Measurements from ENCODE around the gene EPGN.

Gene EPGN

DNA sequence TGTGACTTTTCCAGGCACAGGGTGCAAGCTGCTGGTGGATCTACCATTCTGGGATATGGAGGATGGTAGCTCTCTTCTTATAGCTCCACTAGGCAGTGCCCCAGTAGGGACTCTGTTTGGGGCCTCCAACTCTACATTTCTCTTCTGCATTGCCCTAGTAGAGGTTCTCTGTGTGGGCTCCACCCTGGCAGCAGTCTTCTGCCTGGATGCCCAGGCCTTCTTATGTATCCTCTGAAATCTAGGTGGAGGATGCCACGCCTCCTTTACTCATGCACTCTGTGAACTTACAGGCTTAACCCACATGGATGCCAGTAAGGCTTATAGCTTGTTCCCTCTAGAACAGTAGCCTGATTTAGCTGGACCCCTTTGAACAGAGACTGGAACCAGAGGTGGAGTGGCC, 35.8 kb downstream of the EPGN start:
- Histone ChIP-seq H3K9me3 (no peaks in the 10 kb centered on the region), H3K36me3 (no peaks in the 10 kb centered on the region), H3K27me3 (no peaks in the 10 kb centered on the region), H3K4me1 (no peaks in the 10 kb centered on the region), H3K4me3 (ENCODE audit: low read depth, low read length) (no peak overlapping the region)
- TF ChIP-seq, protein P1, sequence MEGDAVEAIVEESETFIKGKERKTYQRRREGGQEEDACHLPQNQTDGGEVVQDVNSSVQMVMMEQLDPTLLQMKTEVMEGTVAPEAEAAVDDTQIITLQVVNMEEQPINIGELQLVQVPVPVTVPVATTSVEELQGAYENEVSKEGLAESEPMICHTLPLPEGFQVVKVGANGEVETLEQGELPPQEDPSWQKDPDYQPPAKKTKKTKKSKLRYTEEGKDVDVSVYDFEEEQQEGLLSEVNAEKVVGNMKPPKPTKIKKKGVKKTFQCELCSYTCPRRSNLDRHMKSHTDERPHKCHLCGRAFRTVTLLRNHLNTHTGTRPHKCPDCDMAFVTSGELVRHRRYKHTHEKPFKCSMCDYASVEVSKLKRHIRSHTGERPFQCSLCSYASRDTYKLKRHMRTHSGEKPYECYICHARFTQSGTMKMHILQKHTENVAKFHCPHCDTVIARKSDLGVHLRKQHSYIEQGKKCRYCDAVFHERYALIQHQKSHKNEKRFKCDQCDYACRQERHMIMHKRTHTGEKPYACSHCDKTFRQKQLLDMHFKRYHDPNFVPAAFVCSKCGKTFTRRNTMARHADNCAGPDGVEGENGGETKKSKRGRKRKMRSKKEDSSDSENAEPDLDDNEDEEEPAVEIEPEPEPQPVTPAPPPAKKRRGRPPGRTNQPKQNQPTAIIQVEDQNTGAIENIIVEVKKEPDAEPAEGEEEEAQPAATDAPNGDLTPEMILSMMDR (IDR thresholded peaks at IDR 0.05; ENCODE audit: low read depth, low read length) = no peak
- DNase-seq = no peak

DNA sequence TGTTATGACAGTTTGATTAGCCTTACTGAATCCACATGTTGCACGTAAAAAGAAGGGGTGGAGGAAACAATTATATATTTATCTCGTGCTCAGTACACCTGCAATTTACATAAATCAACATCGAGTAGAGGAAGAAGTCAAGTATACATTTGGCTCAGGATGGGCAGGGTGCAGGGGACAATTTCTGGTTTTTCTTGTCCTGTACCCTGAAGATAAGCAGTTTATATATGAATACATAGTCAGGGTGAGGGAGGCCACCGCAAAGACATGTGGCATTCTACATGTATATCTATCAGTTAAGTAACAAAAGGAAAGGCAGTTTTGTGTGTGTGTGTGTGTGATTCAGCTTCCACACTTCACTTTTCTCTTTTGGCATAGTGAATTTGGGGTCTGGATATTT, 45.6 kb downstream of the EPGN start:
- H3K4me1 ChIP-seq = no peaks in the 10 kb centered on the region

DNA sequence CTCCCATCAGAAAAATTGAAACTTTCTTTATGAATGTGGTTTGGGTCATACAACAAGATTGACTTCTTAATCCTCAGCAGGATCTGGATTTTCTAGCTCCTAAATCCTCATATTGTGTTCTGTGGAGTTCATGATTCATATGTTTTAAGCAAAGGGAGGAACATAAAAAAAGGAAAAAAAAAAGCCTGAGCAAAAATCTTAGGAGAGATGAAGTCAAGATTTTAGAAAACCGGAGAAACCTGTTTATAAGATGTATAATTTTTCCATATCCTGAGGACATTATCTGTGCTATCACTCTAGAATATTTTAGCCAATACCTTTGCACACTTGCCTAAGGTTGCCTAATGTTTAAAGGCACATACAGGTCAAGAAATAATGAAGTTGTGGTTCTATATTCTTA, 49.7 kb downstream of the EPGN start:
- TF ChIP-seq, protein P1 (IDR thresholded peaks at IDR 0.05; ENCODE audit: low read depth, low read length) = no peak
- no peaks in the 10 kb centered on the region for H3K4me1 ChIP-seq
- no peak overlapping the region for H3K4me3 ChIP-seq (ENCODE audit: low read depth, low read length)
- DNase-seq = no peak
- no peaks in the 10 kb centered on the region for H3K9me3 ChIP-seq
- H3K36me3 ChIP-seq = no peaks in the 10 kb centered on the region
- peaks cover 2% of the 10 kb centered on the region for H3K27me3 ChIP-seq

More for the DNA sequence above, 45.6 kb downstream of the EPGN start:
- Histone ChIP-seq H3K9me3 (no peaks in the 10 kb centered on the region), H3K36me3 (no peaks in the 10 kb centered on the region), H3K27me3 (no peaks in the 10 kb centered on the region), H3K4me3 (ENCODE audit: low read depth, low read length) (no peak overlapping the region)
- TF ChIP-seq, protein P1 (IDR thresholded peaks at IDR 0.05; ENCODE audit: low read depth, low read length) = no peak
- no peak for DNase-seq

DNA sequence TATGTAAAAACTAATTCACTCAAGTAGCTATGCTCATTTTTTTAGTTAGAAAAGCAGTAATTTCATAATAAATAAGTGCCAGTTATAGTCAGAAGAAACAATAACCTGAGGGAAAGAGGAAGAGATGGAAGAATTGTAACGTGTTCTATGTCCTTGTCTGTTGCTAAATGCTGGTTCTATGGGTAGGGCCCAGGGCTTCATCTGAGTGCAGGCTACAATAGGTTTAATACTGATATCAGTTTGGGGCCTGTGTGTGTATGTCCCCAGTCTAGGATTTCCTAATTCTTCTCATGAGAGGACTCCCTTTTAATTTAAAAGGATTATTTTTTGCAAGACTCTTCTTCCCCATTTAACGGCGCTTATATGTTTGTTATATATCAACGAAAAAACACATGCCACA, 53.4 kb downstream of the EPGN start:
- no peak for DNase-seq
- Histone ChIP-seq H3K36me3 (no peaks in the 10 kb centered on the region), H3K4me1 (no peaks in the 10 kb centered on the region), H3K27me3 (peaks cover 29% of the 10 kb centered on the region), H3K9me3 (no peaks in the 10 kb centered on the region), H3K4me3 (ENCODE audit: low read depth, low read length) (no peak overlapping the region)
- TF ChIP-seq, protein P1 (IDR thresholded peaks at IDR 0.05; ENCODE audit: low read depth, low read length) = no peak

DNA sequence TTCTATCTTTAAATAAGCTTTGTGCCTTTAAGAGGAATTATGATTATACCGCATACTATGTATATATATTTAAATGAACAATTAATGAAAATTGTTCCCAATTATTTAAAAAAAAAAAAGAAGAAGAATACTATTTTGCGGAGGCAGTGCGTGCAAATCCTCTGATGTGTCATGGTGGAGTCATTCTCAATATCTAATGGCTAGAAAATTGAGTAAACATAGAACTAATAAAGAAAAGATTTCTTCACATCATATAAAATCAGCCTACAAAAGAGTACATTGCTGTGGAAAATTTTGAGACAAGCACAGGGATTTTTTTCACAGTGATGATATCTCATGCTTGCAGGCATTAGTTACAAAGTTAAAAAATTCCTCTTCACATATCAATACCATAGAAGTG, 54.1 kb downstream of the EPGN start:
- Histone ChIP-seq H3K9me3 (no peaks in the 10 kb centered on the region), H3K4me3 (ENCODE audit: low read depth, low read length) (no peak overlapping the region), H3K36me3 (no peaks in the 10 kb centered on the region), H3K27me3 (peaks cover 30% of the 10 kb centered on the region), H3K4me1 (no peaks in the 10 kb centered on the region)
- TF ChIP-seq, protein P1 (IDR thresholded peaks at IDR 0.05; ENCODE audit: low read depth, low read length) = no peak
- DNase-seq = no peak

DNA sequence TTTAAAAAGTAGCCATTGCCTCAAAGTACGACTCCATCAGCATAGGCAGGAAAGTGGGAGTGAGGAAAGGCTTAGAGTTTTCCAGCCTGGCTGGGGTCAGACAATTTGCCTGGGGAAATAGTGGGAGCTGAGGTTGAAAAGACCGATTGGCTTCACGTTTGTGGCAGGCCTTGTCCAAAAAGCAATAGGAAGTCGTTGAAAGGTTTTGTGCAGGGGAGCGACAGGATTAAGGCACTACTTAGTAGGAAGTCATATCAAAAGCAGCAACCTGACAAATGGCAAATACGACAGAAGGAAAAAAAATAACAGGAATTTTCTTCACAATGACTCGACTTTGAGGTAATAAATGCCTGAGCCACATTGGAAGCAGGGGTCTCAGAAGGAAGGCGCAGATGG, 56.0 kb downstream of the EPGN start:
- H3K36me3 ChIP-seq = no peaks in the 10 kb centered on the region
- H3K4me3 ChIP-seq (ENCODE audit: low read depth, low read length) = no peak overlapping the region
- no peak for DNase-seq
- no peaks in the 10 kb centered on the region for H3K9me3 ChIP-seq
- H3K4me1 ChIP-seq = no peaks in the 10 kb centered on the region
- H3K27me3 ChIP-seq = peaks cover 30% of the 10 kb centered on the region
- TF ChIP-seq, protein P1 (IDR thresholded peaks at IDR 0.05; ENCODE audit: low read depth, low read length) = no peak
